Caco-2 (cell line): Measurements from ENCODE around the gene PHYHD1. TPM values are rescaled to one million over a fixed set of nuclear protein-coding genes. Genes with fewer than 3 reads are reported as not detected.

Source experiments
- BruUV-seq: library from RNA; stranded (reverse); fragments of 400-500 nt; replicated peaks from 2 replicates; lab custom pipeline; 2021; lab: Mats Ljungman, UMichigan
- CTCF ChIA-PET: fragments of 300-600 bp; sonication (Branson Sonifier 250); formaldehyde crosslinking; loops from one replicate; lab custom pipeline; 2022; ENCODE audit warnings: antibody characterized with exemption; lab: Charles Lee
- POLR2A ChIA-PET: fragments of 300-600 bp; sonication (Branson Sonifier 250); formaldehyde crosslinking; loops from one replicate; lab custom pipeline; 2022; ENCODE audit warnings: antibody characterized with exemption; lab: Charles Lee
- DNase-seq, 2 experiments: peaks; one replicate each; pipeline versions ENCODE4 v3.0.0 to v3.0.0-alpha.2; 2020 to 2022
- H3K27me3 ChIP-seq: replicated peaks from 2 replicates; pipeline ENCODE4 v1.6.0; 2011; ENCODE audit warnings: low read length; ENCODE audit not compliant: control insufficient read depth, insufficient read depth
- H3K36me3 ChIP-seq: 2 replicates; pipeline ENCODE4 v1.5.1; 2011; ENCODE audit warnings: low read length; ENCODE audit not compliant: control insufficient read depth, insufficient read depth
- H3K4me1 ChIP-seq: fragments of 250-450 bp; sonication (Bioruptor Pico); 2 replicates; pipeline ENCODE4 v1.5.1; 2020; ENCODE audit warnings: mild to moderate bottlenecking
- H3K4me3 ChIP-seq: 2 replicates; pipeline ENCODE4 v1.5.1; 2011; ENCODE audit warnings: low read depth, mild to moderate bottlenecking, control low read depth, low read length
- H3K9me3 ChIP-seq: fragments of 250-450 bp; sonication (Bioruptor Pico); 2 replicates; pipeline ENCODE4 v1.5.1; 2020; ENCODE audit warnings: mild to moderate bottlenecking, moderate library complexity
- H3K27ac Mint-ChIP-seq: one replicate; pipeline ENCODE4 v1.8.0; 2022; ENCODE audit warnings: mixed read lengths; ENCODE audit not compliant: unreplicated experiment
- H3K27me3 Mint-ChIP-seq: one replicate; pipeline ENCODE4 v1.8.0; 2022; ENCODE audit warnings: mixed read lengths; ENCODE audit not compliant: insufficient read depth, unreplicated experiment
- H3K36me3 Mint-ChIP-seq: one replicate; pipeline ENCODE4 v1.8.0; 2022; ENCODE audit warnings: mild to moderate bottlenecking, mixed read lengths; ENCODE audit not compliant: insufficient read depth, unreplicated experiment
- H3K4me1 Mint-ChIP-seq: one replicate; pipeline ENCODE4 v1.8.0; 2022; ENCODE audit warnings: low read depth, mixed read lengths; ENCODE audit not compliant: unreplicated experiment
- H3K4me3 Mint-ChIP-seq: one replicate; pipeline ENCODE4 v1.8.0; 2022; ENCODE audit warnings: mild to moderate bottlenecking, moderate library complexity, mixed read lengths; ENCODE audit not compliant: unreplicated experiment
- H3K9me3 Mint-ChIP-seq: one replicate; pipeline ENCODE4 v1.8.0; 2022; ENCODE audit warnings: mixed read lengths; ENCODE audit not compliant: unreplicated experiment
- intact Hi-C: fragments of 100-400 bp; cut with micrococcal nuclease; formaldehyde crosslinking; loops from one replicate; pipeline ENCODE4 v1.10.0; 2022; ENCODE audit not compliant: unreplicated experiment
- total RNA-seq: library from RNA; stranded (reverse); gene quantifications from 2 replicates; pipeline ENCODE4 v1.2.3, GENCODE V29; 2022
- TF ChIP-seq, protein P1 (sequence below), 2 experiments: fragments of 200-600 bp in 1 of 2; IDR thresholded peaks; 1 replicate in 1 of 2; 2 replicates in 1 of 2; pipeline versions ENCODE4 v1.5.1 to v1.8.0; 2011 to 2022; ENCODE audit warnings: antibody characterized with exemption in 1 of 2, control low read depth in 1 of 2, inconsistent platforms in 1 of 2, low read depth in 1 of 2, low read length in 1 of 2, mild to moderate bottlenecking in 1 of 2, moderate library complexity in 1 of 2; ENCODE audit not compliant: insufficient read depth in 1 of 2, severe bottlenecking in 1 of 2, unreplicated experiment in 1 of 2

Gene PHYHD1
- total RNA-seq, 1 experiment from 2014 or later = 0.59 TPM

DNA sequence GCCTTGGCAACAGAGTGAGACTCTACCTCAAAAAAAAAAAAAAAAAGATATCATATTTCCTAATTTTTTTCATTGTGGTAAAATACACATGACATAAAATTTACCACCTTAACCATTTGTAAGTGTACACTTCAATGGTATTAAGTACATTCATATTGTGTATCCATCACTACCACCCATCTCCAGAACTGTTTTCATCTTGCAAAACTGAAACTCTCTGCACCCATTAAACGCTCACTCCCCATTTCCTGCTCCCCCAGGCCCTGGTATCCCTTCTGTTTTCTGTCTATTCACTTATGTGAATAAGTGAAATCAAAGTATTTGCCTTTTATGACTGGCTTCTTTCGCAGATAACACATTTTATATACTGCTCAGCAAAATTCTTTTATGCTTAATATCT lies 26.0 kb upstream of the PHYHD1 start:
- Mint-ChIP-seq H3K4me1 (no peaks in the 10 kb centered on the region), H3K27ac (no peak overlapping the region), H3K9me3 (no peaks in the 10 kb centered on the region), H3K36me3 (peaks cover 34% of the 10 kb centered on the region), H3K4me3 (no peak overlapping the region), H3K27me3 (no peaks in the 10 kb centered on the region)
- intact Hi-C loops = no loop called here
- TF ChIP-seq, protein P1, sequence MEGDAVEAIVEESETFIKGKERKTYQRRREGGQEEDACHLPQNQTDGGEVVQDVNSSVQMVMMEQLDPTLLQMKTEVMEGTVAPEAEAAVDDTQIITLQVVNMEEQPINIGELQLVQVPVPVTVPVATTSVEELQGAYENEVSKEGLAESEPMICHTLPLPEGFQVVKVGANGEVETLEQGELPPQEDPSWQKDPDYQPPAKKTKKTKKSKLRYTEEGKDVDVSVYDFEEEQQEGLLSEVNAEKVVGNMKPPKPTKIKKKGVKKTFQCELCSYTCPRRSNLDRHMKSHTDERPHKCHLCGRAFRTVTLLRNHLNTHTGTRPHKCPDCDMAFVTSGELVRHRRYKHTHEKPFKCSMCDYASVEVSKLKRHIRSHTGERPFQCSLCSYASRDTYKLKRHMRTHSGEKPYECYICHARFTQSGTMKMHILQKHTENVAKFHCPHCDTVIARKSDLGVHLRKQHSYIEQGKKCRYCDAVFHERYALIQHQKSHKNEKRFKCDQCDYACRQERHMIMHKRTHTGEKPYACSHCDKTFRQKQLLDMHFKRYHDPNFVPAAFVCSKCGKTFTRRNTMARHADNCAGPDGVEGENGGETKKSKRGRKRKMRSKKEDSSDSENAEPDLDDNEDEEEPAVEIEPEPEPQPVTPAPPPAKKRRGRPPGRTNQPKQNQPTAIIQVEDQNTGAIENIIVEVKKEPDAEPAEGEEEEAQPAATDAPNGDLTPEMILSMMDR (IDR thresholded peaks at IDR 0.05; ENCODE audit: insufficient read depth in 1 of 2, low read depth in 1 of 2, low read length in 1 of 2, severe bottlenecking in 1 of 2, unreplicated experiment in 1 of 2) = no peak
- Histone ChIP-seq H3K27me3 (no peaks in the 10 kb centered on the region), H3K36me3 (no peaks in the 10 kb centered on the region; the same call in 1 of the 2 replicates), H3K4me3 (no peak overlapping the region), H3K4me1 (no peaks in the 10 kb centered on the region), H3K9me3 (no peaks in the 10 kb centered on the region)
- no TSS peak for BruUV-seq
- POLR2A ChIA-PET = no interaction called here
- CTCF ChIA-PET = no interaction called here
- no peak for DNase-seq

DNA sequence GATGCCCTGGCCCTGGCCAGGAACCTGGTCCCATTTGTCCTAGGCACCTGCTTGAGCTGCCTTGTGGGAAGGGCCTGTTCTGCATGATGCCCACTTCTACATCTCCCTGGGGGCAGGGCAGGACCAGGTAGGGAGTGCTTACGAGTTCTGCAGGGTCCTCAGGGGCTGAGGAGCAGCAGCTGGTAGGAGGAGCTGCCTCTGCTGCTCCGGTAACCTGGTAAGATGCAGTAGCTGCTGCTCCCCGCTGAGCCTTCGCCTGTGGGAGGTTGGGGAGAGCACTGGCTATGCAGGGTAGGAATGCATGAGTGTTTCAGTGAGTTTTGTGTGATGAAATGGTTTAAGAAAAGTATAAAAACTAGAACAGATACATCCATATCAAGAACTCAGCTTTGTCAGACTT lies 25.2 kb upstream of the PHYHD1 start:
- Mint-ChIP-seq H3K27me3 (no peaks in the 10 kb centered on the region), H3K9me3 (no peaks in the 10 kb centered on the region), H3K4me1 (no peaks in the 10 kb centered on the region), H3K36me3 (peaks cover 26% of the 10 kb centered on the region), H3K27ac (no peak overlapping the region), H3K4me3 (no peak overlapping the region)
- Histone ChIP-seq H3K27me3 (no peaks in the 10 kb centered on the region), H3K36me3 (no peaks in the 10 kb centered on the region; the same call in 1 of the 2 replicates), H3K4me3 (no peak overlapping the region), H3K4me1 (no peaks in the 10 kb centered on the region), H3K9me3 (no peaks in the 10 kb centered on the region)
- no TSS peak for BruUV-seq
- TF ChIP-seq, protein P1 (IDR thresholded peaks at IDR 0.05; ENCODE audit: insufficient read depth in 1 of 2, low read depth in 1 of 2, low read length in 1 of 2, severe bottlenecking in 1 of 2, unreplicated experiment in 1 of 2) = no peak
- intact Hi-C loops = no loop called here
- no peak for DNase-seq
- CTCF ChIA-PET = interaction anchor here (0.6 kb wide), 1 partner anchor 259 kb away, joined by 3 read pairs; no protein-coding TSS in a partner anchor
- POLR2A ChIA-PET = no interaction called here

DNA sequence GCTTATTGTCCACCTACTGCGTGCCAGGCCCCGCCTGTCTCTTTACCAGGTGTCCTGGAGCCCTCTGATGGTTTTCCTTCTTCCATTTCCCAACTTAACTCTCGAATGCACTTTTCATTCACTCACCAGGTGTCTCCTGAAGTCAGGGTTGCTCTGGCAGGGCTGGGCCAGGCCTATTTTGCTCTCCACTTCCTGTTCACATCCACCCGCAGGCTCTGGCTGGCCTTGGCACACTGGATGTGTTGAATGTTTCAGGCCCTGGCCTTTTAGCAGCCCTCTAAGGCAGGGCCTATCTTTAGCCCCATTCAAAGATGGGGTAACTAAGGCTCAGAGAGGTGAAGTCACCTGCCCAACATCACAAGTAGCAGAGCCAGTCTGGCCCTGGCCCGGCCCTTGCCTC lies 22.4 kb upstream of the PHYHD1 start:
- ChIA-PET CTCF (no interaction called here), POLR2A (no interaction called here)
- Mint-ChIP-seq H3K4me1 (no peaks in the 10 kb centered on the region), H3K27ac (no peak overlapping the region), H3K27me3 (no peaks in the 10 kb centered on the region), H3K4me3 (no peak overlapping the region), H3K36me3 (peaks cover 24% of the 10 kb centered on the region), H3K9me3 (no peaks in the 10 kb centered on the region)
- Histone ChIP-seq H3K4me1 (no peaks in the 10 kb centered on the region), H3K9me3 (no peaks in the 10 kb centered on the region), H3K27me3 (no peaks in the 10 kb centered on the region), H3K36me3 (no peaks in the 10 kb centered on the region; the same call in 1 of the 2 replicates), H3K4me3 (no peak overlapping the region)
- no peak for DNase-seq
- TF ChIP-seq, protein P1 (IDR thresholded peaks at IDR 0.05; ENCODE audit: insufficient read depth in 1 of 2, low read depth in 1 of 2, low read length in 1 of 2, severe bottlenecking in 1 of 2, unreplicated experiment in 1 of 2) = no peak
- BruUV-seq = no TSS peak
- intact Hi-C loops = no loop called here
